GM12891 (cell line): ENCODE measurements around the gene RBP2. TPM values are rescaled to one million over a fixed set of nuclear protein-coding genes. Genes with fewer than 3 reads are reported as not detected.

Experiments
- DNase-seq: peaks from one replicate; pipeline ENCODE4 v3.0.0; 2011; ENCODE audit warnings: low spot score; ENCODE audit not compliant: insufficient read length
- FAIRE-seq: peaks from 2 replicates; lab custom pipeline; 2011; peaks lifted over from hg19 to GRCh38; lab: Jason Lieb, UNC
- PAX5 ChIP-seq: IDR thresholded peaks from 2 replicates; pipeline ENCODE4 v1.6.1; 2011; ENCODE audit warnings: low read length, moderate library complexity, mild to moderate bottlenecking; ENCODE audit not compliant: insufficient read depth, severe bottlenecking
- POLR2A ChIP-seq: IDR thresholded peaks from 2 replicates; pipeline ENCODE4 v1.6.1; 2011; ENCODE audit warnings: low read depth, low read length, control low read depth
- POLR2AphosphoS5 ChIP-seq: IDR thresholded peaks from 2 replicates; pipeline ENCODE4 v1.6.1; 2011; ENCODE audit warnings: low read depth, low read length, control low read depth
- POU2F2 ChIP-seq: IDR thresholded peaks from 2 replicates; pipeline ENCODE4 v1.6.1; 2011; ENCODE audit warnings: low read depth, mild to moderate bottlenecking, control low read depth, low read length, moderate library complexity
- SPI1 ChIP-seq: IDR thresholded peaks from 2 replicates; pipeline ENCODE4 v1.6.1; 2011; ENCODE audit warnings: low read depth, low read length, control low read depth
- TAF1 ChIP-seq: IDR thresholded peaks from 2 replicates; pipeline ENCODE4 v1.6.1; 2011; ENCODE audit warnings: low read depth, low read length, control low read depth
- polyA plus RNA-seq: library from polyadenylated mRNA; unstranded; fragments of >200 nt; gene quantifications from one replicate; pipeline ENCODE4 v1.2.1, GENCODE V29; 2012; ENCODE audit warnings: low read depth, missing spikeins, inconsistent platforms; ENCODE audit not compliant: missing spikeins

RBP2 gene
- polyA plus RNA-seq = not detected

DNA sequence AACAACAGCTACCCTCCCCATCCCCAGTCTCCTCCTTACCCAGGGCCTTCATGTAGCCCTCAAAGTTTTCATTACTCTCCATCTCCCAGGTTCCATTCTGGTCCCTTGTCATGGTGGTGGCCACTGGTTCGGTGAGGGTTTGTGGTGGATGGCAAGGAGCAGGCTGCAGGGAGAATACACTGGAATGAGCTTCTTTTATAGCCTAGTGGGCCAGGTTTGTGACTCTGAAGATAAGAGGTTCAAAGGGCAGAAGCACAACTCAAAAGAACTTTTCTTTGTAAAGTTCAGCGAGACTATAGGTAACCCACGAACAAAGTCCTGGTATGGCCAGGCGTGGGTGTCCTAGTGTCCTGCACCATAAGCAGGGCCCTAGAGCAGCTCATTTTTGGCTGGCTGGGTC is at the start of gene RBP2:
Gene RBP2, minus strand, starts transcription at position 169 of the 400 bp plus-strand sequence. Its CDS starts 57 bp downstream, at position 112.
- TF ChIP-seq POU2F2 (no peak), SPI1 (no peak), PAX5 (no peak), TAF1 (no peak), POLR2AphosphoS5 (no peak), POLR2A (no peak)
- DNase-seq (no peak), FAIRE-seq (no peak)

DNA sequence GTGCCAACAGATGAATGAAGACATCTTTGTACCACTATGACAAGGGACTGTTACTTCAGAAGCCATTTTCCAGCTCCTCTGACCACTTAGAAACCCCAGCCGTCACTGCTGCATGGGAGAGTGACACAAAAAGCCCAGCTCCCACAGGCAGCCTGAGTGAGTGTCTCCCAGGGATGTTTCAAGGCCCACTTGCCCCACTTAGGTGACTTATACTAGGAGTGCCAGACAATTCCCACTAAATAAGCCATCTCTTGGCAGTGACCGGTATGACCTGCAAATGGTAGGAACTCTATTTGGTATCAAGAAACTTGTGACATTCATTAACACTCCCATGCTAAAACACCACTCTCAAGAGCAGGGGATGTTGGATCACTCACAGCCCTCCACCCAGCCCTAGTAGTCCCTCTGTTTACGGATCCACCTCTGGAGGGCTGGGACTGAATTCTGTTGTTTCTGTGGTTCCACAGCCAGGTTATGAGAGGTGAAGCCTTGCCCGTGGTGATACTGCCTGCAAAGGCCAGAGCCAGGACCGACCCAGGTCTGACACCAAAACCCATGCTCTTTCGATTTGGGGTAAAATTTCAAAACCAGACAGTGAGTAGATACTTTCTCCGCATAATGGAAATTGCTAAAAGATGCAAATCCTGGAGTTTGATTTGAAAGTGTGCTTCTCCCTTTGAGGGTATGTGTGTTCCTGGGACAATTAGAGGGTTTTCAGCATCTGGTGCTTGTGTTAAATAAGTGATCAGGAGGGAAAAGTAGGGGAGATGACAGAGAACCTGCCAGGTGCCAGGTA is 48.7 kb upstream of the RBP2 start:
- FAIRE-seq = no peak
- TF ChIP-seq TAF1 (no peak), SPI1 (no peak), POU2F2 (no peak), POLR2A (no peak), PAX5 (no peak), POLR2AphosphoS5 (no peak)
- no peak for DNase-seq

DNA sequence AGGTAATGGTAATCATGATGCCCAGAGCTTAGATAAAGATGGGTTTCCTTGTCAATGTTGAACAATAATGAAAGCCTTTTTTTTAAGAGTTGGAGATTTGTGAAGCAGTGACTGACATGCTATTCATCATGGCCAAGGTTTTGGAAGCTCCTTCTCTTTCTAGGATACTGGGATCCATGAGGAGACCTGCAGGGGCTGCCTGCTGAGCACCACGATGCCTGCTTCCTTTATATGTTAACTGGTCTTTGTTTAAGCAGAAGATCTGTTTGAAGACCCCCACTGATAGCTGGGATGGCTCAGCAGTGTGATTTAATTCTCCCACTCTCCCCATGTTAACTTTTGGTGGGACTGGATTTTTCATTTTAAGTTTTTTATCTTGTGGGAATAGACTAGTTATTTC is 47.4 kb upstream of the RBP2 start:
- no peak for TF ChIP-seq PAX5
- FAIRE-seq = no peak
- no peak for DNase-seq

DNA sequence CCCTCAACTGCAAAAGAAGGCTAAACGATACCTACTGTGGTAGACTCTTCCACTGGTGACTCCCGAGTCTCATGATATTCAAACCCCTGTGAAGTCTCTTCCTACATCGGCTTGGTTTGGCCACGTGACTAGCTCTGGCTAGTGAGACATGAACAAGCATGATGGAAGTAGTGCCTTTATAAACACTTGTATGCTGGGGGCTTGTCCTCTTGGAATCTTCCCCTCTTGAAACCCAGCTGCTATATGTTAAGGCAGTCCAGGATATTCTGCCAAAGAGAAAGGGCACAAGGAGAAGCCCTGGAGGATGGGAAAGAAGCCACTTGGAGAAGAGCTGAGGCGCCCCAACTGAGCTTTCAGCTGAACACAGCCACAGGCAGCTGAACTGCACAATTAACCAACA is 46.9 kb upstream of the RBP2 start:
- TF ChIP-seq POLR2A = no peak
- no peak for TF ChIP-seq POU2F2
- no peak for TF ChIP-seq TAF1
- no peak for TF ChIP-seq PAX5
- no peak for TF ChIP-seq POLR2AphosphoS5
- TF ChIP-seq SPI1 = no peak
- FAIRE-seq (no peak), DNase-seq (no peak)

DNA sequence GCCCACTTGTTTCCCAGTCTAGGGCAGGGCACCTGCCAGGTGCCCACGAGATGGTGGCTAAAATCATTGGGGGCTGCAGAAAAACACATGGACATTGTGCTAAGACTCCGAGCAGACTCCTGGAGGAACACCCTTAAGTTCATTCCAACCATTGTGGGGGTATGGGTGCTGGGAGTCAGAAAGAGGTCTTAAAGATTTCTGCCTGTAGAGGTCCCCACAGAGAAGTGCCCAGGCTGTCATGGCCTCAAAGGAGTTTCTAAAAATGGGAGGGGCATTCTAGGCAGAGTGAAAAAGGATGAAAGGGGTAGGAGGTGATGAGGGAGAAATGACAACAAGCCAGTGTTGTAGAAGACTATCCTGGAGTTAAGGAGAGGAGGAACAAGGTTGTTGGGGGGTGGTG is 46.1 kb upstream of the RBP2 start:
- no peak for DNase-seq
- FAIRE-seq = no peak
- no peak for TF ChIP-seq POLR2A
- no peak for TF ChIP-seq SPI1
- TF ChIP-seq TAF1 = no peak
- TF ChIP-seq PAX5 = no peak
- TF ChIP-seq POU2F2 = no peak
- no peak for TF ChIP-seq POLR2AphosphoS5

DNA sequence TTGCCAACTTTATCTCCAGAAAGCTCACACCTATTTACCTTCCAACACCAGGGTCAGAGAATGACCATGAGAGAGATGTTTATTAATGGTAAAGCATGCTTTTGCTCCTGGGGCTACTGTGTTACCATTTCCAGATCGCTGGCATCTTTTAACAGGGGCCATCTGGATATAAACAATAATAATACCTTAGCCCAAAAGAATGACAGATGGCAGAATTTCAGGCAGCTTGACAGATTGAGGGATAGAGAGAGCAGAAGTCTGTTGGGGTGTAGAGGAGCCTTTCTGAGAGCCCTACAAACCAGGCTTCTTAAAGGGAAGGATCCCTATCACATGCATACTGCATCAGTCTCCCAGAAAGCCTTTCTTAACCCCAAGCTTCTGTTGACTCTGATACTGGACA is 45.5 kb upstream of the RBP2 start:
- TF ChIP-seq POLR2A (no peak), POLR2AphosphoS5 (no peak), TAF1 (no peak), SPI1 (no peak), PAX5 (no peak), POU2F2 (no peak)
- FAIRE-seq = no peak
- DNase-seq = no peak

DNA sequence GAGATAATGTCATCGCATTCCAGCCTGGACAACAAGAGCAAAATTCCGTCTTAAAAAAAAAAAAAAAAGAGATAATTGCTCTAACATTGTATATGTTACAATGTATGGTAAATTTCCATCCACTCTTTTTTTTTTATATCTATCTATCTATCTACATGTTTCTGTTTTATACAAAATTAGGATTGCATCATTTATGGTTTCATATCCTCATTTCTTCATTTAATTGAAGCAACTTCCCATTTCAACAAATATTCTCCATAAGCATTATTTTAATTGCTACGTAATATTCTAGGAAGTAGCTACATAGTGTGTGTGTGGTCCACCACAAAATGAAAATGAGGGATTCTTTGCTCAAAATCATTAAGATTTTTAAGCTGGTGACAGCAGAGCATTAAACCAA is 44.8 kb upstream of the RBP2 start:
- DNase-seq (no peak), FAIRE-seq (no peak)
- TF ChIP-seq POU2F2 (no peak), SPI1 (no peak), TAF1 (no peak), PAX5 (no peak), POLR2A (no peak), POLR2AphosphoS5 (no peak)

DNA sequence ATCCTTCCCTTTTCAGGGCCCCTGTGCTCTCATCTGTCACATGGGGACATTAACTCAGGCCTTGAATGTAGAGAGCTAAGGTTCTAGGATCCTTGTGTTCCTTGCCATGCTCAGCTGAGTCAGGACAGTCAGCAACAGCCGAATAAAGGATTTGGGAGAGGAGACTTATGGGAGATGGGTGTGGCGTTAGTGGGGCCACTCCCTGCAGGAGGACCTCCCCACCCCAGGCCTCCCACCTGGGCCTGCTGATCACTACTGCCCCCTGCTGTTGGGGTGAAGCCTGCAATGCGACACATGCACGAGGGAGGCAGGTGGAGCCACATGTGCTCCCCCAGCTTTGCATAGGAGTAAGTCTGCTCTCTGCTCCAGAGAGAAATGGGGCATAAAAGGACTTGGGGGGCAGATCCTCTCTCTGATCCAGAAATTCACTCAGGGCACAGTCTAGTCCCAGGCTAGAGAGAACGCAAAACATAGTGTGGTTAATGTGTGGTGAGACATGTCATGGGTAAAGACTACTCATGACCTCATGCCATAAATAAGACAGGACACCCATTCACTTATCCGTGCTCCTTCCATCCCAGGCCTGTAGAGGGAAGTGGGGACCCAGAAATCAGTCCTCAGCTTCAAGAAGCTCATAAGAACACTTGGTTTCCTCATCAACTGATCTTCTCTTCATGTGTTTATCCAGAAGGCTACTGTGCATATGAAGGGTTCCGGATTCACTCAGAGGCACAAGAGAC is 43.9 kb upstream of the RBP2 start:
- DNase-seq = no peak
- FAIRE-seq = peak; percentile 9
- TF ChIP-seq PAX5 (no peak), POU2F2 (no peak), POLR2AphosphoS5 (no peak), TAF1 (no peak), SPI1 (no peak), POLR2A (no peak)

DNA sequence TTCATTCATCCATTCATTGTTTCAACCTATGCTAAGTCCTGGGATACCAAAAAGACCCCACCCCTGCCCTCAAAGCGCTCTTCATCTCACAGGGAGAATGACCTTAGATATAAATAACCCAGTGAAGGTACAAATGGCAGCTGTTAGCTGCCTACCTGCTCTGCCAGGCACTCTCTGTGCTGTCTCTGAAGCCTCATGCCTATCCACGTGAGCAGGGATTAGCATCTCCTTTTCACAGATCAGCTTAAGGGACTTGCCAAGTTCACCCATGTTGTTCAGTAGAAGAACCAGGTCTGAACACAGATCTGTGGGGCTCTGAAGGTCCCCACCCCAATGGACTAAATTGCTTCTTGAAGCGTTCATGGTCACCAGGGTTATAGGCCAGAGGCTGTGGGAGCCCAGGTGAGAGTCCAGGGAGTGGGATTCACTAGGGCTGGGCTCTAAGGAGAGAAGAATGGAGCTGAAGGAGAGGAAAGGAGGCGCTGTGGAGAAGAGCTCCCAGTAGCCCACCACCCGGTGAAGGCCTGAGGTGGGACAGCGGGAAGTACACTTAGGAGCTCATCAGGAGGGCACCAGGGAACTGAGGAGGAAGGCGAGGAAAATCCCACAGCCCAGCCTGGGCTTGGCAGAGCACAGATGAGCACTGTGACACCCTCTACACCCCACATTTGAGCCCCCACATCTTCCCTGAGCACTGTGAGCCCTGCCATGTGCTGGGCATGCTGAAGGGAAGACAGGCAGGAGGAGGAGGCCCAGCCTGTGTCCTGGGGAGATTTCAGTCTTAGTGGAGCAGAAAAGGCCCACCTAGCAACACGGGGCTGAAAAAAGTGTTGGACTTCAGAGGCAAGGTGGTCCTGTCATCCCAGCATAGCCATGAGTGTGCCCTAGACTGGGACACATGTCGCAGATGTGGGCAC is 42.9 kb upstream of the RBP2 start:
- DNase-seq = no peak
- FAIRE-seq = no peak
- no peak for TF ChIP-seq POLR2AphosphoS5
- TF ChIP-seq POLR2A = no peak
- TF ChIP-seq SPI1 = no peak
- TF ChIP-seq POU2F2 = no peak
- TF ChIP-seq PAX5 = no peak
- no peak for TF ChIP-seq TAF1
